ENCODE measurements around the gene CATSPERD. TPM values are rescaled to one million over a fixed set of nuclear protein-coding genes. Genes with fewer than 3 reads are reported as not detected.

The CATSPERD gene
- total and polyA plus RNA-seq, 2 of the 4 experiments (the other 2 are of a cell fraction) = not detected

- H3K9me3 ChIP-seq (ENCODE audit: control insufficient read depth, insufficient read depth, low read length) = no peaks in the 10 kb centered on the region
- TF ChIP-seq, protein P1, sequence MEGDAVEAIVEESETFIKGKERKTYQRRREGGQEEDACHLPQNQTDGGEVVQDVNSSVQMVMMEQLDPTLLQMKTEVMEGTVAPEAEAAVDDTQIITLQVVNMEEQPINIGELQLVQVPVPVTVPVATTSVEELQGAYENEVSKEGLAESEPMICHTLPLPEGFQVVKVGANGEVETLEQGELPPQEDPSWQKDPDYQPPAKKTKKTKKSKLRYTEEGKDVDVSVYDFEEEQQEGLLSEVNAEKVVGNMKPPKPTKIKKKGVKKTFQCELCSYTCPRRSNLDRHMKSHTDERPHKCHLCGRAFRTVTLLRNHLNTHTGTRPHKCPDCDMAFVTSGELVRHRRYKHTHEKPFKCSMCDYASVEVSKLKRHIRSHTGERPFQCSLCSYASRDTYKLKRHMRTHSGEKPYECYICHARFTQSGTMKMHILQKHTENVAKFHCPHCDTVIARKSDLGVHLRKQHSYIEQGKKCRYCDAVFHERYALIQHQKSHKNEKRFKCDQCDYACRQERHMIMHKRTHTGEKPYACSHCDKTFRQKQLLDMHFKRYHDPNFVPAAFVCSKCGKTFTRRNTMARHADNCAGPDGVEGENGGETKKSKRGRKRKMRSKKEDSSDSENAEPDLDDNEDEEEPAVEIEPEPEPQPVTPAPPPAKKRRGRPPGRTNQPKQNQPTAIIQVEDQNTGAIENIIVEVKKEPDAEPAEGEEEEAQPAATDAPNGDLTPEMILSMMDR (conservative IDR thresholded peaks at IDR 0.05; ENCODE audit: low read depth, low read length) = no peak
- no peak for TF ChIP-seq RFX5 (IDR thresholded peaks at IDR 0.05; ENCODE audit: low read depth, low read length)
- no peak for TF ChIP-seq FOS (IDR thresholded peaks at IDR 0.05; ENCODE audit: low read depth, low read length)
- no peak for TF ChIP-seq POLR2A (IDR thresholded peaks at IDR 0.05; ENCODE audit: low read depth, low read length)
- TF ChIP-seq USF2 (IDR thresholded peaks at IDR 0.05; ENCODE audit: low read depth, low read length) = no peak
- no peak for TF ChIP-seq RCOR1 (IDR thresholded peaks at IDR 0.05; ENCODE audit: insufficient replicate concordance, low read length)
- TF ChIP-seq MAFK (IDR thresholded peaks at IDR 0.05; ENCODE audit: low read depth, low read length) = no peak
- TF ChIP-seq CHD1 (IDR thresholded peaks at IDR 0.05; ENCODE audit: low read depth, low read length) = no peak
- no peak for TF ChIP-seq SMC3 (IDR thresholded peaks at IDR 0.05; ENCODE audit: low read depth, low read length)
- no peak for TF ChIP-seq MAZ (IDR thresholded peaks at IDR 0.05; ENCODE audit: borderline replicate concordance, low read depth, low read length)
- TF ChIP-seq CEBPB (IDR thresholded peaks at IDR 0.05; ENCODE audit: low read depth, low read length) = no peak
- TF ChIP-seq MXI1 (IDR thresholded peaks at IDR 0.05; ENCODE audit: borderline replicate concordance, low read depth, low read length) = no peak
- no peak for TF ChIP-seq NFE2L2 (IDR thresholded peaks at IDR 0.05; ENCODE audit: low read depth, low read length)
- no peak for TF ChIP-seq RAD21 (IDR thresholded peaks at IDR 0.05; ENCODE audit: low read length)
- TF ChIP-seq BHLHE40 (IDR thresholded peaks at IDR 0.05; ENCODE audit: low read depth, low read length) = no peak
- H3K4me1 ChIP-seq (ENCODE audit: control insufficient read depth, insufficient read depth, low read length) = peaks cover 7% of the 10 kb centered on the region
- in situ Hi-C loops (cut with MboI; ENCODE audit: low sequenced_read_pairs) = no loop called here
- no peak overlapping the region for H3K4me2 ChIP-seq (ENCODE audit: low read depth, low read length)
- H3K23ac ChIP-seq (ENCODE audit: low read depth, low read length) = no peak overlapping the region
- H2AK9ac ChIP-seq (replicated peaks; ENCODE audit: low read depth, low read length, poor library complexity) = no peak overlapping the region
- no peak overlapping the region for H2BK120ac ChIP-seq (ENCODE audit: low read depth, low read length)
- no peak overlapping the region for H3K27ac ChIP-seq (ENCODE audit: insufficient read depth, low read length)
- POLR2A ChIA-PET (ENCODE audit: unreplicated experiment) = no interaction called here
- H4K20me1 ChIP-seq (ENCODE audit: insufficient read depth, low read length) = no peaks in the 10 kb centered on the region
- dilution Hi-C loops (cut with HindIII; ENCODE audit: low sequenced_read_pairs, unreplicated experiment) = no loop called here
- no peak overlapping the region for H2BK5ac ChIP-seq (ENCODE audit: low read depth, low read length, poor library complexity, severe bottlenecking)
- intact Hi-C loops (cut with micrococcal nuclease) = no loop called here
- H3K9me1 ChIP-seq (ENCODE audit: insufficient read depth, low read length) = peaks cover 3% of the 10 kb centered on the region; the same call in 1 of the 2 replicates
- no peaks in the 10 kb centered on the region for H3K27me3 ChIP-seq (ENCODE audit: control insufficient read depth, insufficient read depth, low read length)
- H2BK15ac ChIP-seq (ENCODE audit: low read depth, low read length) = no peak overlapping the region
- no peak overlapping the region for H3K4ac ChIP-seq (ENCODE audit: low read depth, low read length)
- no peak overlapping the region for H4K91ac ChIP-seq (ENCODE audit: insufficient read depth, low read depth, low read length)
- no peak overlapping the region for H4K8ac ChIP-seq (ENCODE audit: low read depth in 2 of 2, low read length in 2 of 2)
- H3K14ac ChIP-seq (replicated peaks; ENCODE audit: low read depth, low read length) = no peak overlapping the region
- WGBS, 2 experiments (ENCODE audit: extremely low coverage in 2 of 2, insufficient read length in 1 of 2) = 86% methylated on average over 2 of the region's 3 CpGs; no CpG with 5 or more reads in 1 of the 2 experiments
- H3K9ac ChIP-seq (ENCODE audit: low read depth, low read length) = no peak overlapping the region
- no peak overlapping the region for H4K5ac ChIP-seq (ENCODE audit: low read depth, low read length)
- H3K36me3 ChIP-seq (ENCODE audit: control insufficient read depth, insufficient read depth, low read length) = no peaks in the 10 kb centered on the region
- ATAC-seq (ENCODE audit: low read depth) (no peak), DNase-seq (no peak)
- no peak overlapping the region for H3K56ac ChIP-seq (ENCODE audit: extremely low read depth, insufficient read depth, low read length)
- H2BK20ac ChIP-seq (ENCODE audit: low read depth, low read length) = no peak overlapping the region
- H3K4me3 ChIP-seq (ENCODE audit: insufficient read depth, low read depth, low read length) = no peak overlapping the region
- H3K18ac ChIP-seq (ENCODE audit: low read depth, low read length) = no peak overlapping the region
- no peak overlapping the region for H2AFZ ChIP-seq (replicated peaks; ENCODE audit: low read length, poor library complexity)
- peaks cover 15 to 19% of the 10 kb centered on the region in 2 experiments; a peak in 3 of 4 replicates for H3K79me1 ChIP-seq (ENCODE audit: low read depth in 1 of 2, low read length in 2 of 2)
- H2AK5ac ChIP-seq (ENCODE audit: low read depth, low read length) = no peak overlapping the region; the same call in 1 of the 2 replicates
- BruUV-seq (replicated peaks) = no TSS peak
- CTCF ChIA-PET = no interaction called here
Measured at GRCh38 chr19:5682107-5682482, 38.3 kb upstream of the CATSPERD start.
